PC-3 (cell line): ENCODE results near the gene ZNF281. TPM values are rescaled to one million over a fixed set of nuclear protein-coding genes. Genes with fewer than 3 reads are reported as not detected.

Source experiments
- ATAC-seq: fragments of 200-7000 bp; cut with Tn5 transposase; 2 replicates; pipeline ENCODE4 v1.9.1; 2020; ENCODE audit warnings: mild to moderate bottlenecking, moderate library complexity
- BruUV-seq: library from RNA; stranded (reverse); fragments of 400-500 nt; replicated peaks from 2 replicates; lab custom pipeline; 2021; lab: Mats Ljungman, UMichigan
- CTCF ChIA-PET: fragments of 300-600 bp; sonication (Branson Sonifier 250); formaldehyde crosslinking; loops from one replicate; lab custom pipeline; 2022; ENCODE audit warnings: antibody characterized with exemption; lab: Charles Lee
- POLR2A ChIA-PET: fragments of 300-600 bp; sonication (Branson Sonifier 250); formaldehyde crosslinking; loops from one replicate; lab custom pipeline; 2022; ENCODE audit warnings: antibody characterized with exemption; ENCODE audit not compliant: unreplicated experiment; lab: Charles Lee
- DNase-seq: peaks from one replicate; pipeline ENCODE4 v3.0.0-alpha.2; 2015
- H2AFZ ChIP-seq: fragments of 300-600 bp; sonication (generic); 2 replicates; pipeline ENCODE4 v1.6.0; 2016; ENCODE audit warnings: antibody characterized with exemption, low read length
- H3F3A ChIP-seq: fragments of 300-600 bp; sonication (generic); one replicate; pipeline ENCODE4 v1.6.0; 2017; ENCODE audit warnings: antibody characterized with exemption, low read length, control low read depth, mild to moderate bottlenecking; ENCODE audit not compliant: unreplicated experiment
- H3K27ac ChIP-seq: fragments of 300-600 bp; sonication (generic); 2 replicates; pipeline ENCODE4 v1.5.1; 2016; ENCODE audit warnings: mild to moderate bottlenecking, low read length
- H3K27me3 ChIP-seq: fragments of 300-600 bp; sonication (generic); 2 replicates; pipeline ENCODE4 v1.6.1; 2016; ENCODE audit warnings: low read length, mixed read lengths
- H3K36me3 ChIP-seq: fragments of 300-600 bp; sonication (generic); 2 replicates; pipeline ENCODE4 v1.6.1; 2016; ENCODE audit warnings: low read depth, mixed run types, low read length, mixed read lengths
- H3K4me1 ChIP-seq: fragments of 300-600 bp; sonication (generic); 2 replicates; pipeline ENCODE4 v1.5.1; 2016; ENCODE audit warnings: low read length; ENCODE audit not compliant: insufficient read depth
- H3K4me2 ChIP-seq: fragments of 300-600 bp; sonication (generic); 2 replicates; pipeline ENCODE4 v1.6.0; 2016; ENCODE audit warnings: low read length
- H3K4me3 ChIP-seq: fragments of 300-600 bp; sonication (generic); 2 replicates; pipeline ENCODE4 v1.5.1; 2016; ENCODE audit warnings: mild to moderate bottlenecking, low read length, mixed read lengths
- H3K79me2 ChIP-seq: fragments of 300-600 bp; sonication (generic); 2 replicates; pipeline ENCODE4 v1.6.1; 2017; ENCODE audit warnings: low read length, mixed read lengths
- H3K9ac ChIP-seq: fragments of 300-600 bp; sonication (generic); 2 replicates; pipeline ENCODE4 v1.6.0; 2016; ENCODE audit warnings: mild to moderate bottlenecking, low read length
- H3K9me2 ChIP-seq: fragments of 300-600 bp; sonication (generic); replicated peaks from 2 replicates; pipeline ENCODE4 v1.6.1; 2016; ENCODE audit warnings: mixed run types, low read length, mixed read lengths
- H3K9me3 ChIP-seq: fragments of 300-600 bp; sonication (generic); 2 replicates; pipeline ENCODE4 v1.6.1; 2016; ENCODE audit warnings: low read length, mixed read lengths
- H4K20me1 ChIP-seq: fragments of 300-600 bp; sonication (generic); 2 replicates; pipeline ENCODE4 v1.6.1; 2016; ENCODE audit warnings: low read length, mixed read lengths
- EZH2 ChIP-seq: fragments of 300-600 bp; sonication (generic); IDR thresholded peaks from one replicate; pipeline ENCODE4 v1.6.1; 2017; ENCODE audit warnings: antibody characterized with exemption, mild to moderate bottlenecking, low read length; ENCODE audit not compliant: unreplicated experiment
- EZH2phosphoT487 ChIP-seq: fragments of 300-600 bp; sonication (generic); IDR thresholded peaks from 2 replicates; pipeline ENCODE4 v1.6.1; 2018; ENCODE audit warnings: mild to moderate bottlenecking, antibody characterized with exemption, low read length, borderline replicate concordance
- intact Hi-C: fragments of 100-400 bp; cut with micrococcal nuclease; formaldehyde crosslinking; loops from 2 replicates; pipeline ENCODE4 v1.9.0; 2023
- total RNA-seq: library from RNA; depleted of rRNA; stranded (reverse); fragments of >200 nt; gene quantifications from 2 replicates; pipeline ENCODE4 v1.2.3, GENCODE V29; 2014
- TF ChIP-seq, protein P1 (sequence below): fragments of 300-600 bp; sonication (generic); conservative IDR thresholded peaks from 2 replicates; pipeline ENCODE4 v1.5.1; 2017; ENCODE audit warnings: antibody characterized with exemption, low read depth, mild to moderate bottlenecking, low read length

ZNF281 gene
- total RNA-seq, 1 experiment from 2014 or later, result 26.6 TPM

DNA sequence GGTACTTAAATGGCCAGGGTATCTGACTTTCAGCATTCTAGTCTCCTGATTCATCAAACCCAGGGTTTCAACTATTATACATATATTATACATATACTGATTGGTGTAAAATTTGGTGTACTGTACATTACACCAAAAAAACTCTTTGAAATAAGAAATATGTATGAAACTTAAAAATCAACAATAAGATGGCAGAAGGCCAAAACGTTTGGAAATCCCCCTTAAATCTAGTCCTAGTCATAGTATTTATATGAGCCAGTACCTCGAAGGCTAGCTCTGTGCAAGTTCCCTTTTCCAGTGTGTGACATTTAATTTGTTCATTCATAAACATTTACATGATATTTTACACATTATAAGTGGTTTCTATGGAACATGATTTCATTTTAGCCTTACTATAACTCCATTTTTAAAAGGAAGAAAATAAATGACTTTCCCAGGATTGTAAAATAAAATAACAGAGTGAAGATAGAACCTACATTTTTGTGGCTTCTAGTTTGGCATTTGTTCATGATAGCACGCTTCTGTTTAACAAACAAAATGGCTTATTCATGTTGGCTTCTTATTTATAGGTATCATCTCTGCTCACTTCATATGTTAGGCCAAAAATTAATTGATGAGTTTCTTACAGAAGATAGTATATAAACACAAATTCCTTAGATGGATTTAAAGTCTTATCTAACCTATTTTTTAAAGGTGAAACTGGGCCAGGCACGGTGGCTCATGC is 18.8 kb upstream of the ZNF281 start:
- intact Hi-C loops, result no loop called here
- Histone ChIP-seq H2AFZ (no peak overlapping the region), H3K4me1 (peaks cover 28% of the 10 kb centered on the region), H3K79me2 (no peaks in the 10 kb centered on the region), H3K9me3 (no peaks in the 10 kb centered on the region), H3K9me2 (no peaks in the 10 kb centered on the region), H3K4me3 (no peak overlapping the region), H3K4me2 (no peak overlapping the region), H3K9ac (no peak overlapping the region), H3K36me3 (no peaks in the 10 kb centered on the region), H4K20me1 (no peaks in the 10 kb centered on the region), H3F3A (no peaks in the 10 kb centered on the region), H3K27ac (peak overlapping the region; percentile 1), H3K27me3 (no peaks in the 10 kb centered on the region)
- TF ChIP-seq EZH2 (no peak), EZH2phosphoT487 (no peak)
- TF ChIP-seq, protein P1, sequence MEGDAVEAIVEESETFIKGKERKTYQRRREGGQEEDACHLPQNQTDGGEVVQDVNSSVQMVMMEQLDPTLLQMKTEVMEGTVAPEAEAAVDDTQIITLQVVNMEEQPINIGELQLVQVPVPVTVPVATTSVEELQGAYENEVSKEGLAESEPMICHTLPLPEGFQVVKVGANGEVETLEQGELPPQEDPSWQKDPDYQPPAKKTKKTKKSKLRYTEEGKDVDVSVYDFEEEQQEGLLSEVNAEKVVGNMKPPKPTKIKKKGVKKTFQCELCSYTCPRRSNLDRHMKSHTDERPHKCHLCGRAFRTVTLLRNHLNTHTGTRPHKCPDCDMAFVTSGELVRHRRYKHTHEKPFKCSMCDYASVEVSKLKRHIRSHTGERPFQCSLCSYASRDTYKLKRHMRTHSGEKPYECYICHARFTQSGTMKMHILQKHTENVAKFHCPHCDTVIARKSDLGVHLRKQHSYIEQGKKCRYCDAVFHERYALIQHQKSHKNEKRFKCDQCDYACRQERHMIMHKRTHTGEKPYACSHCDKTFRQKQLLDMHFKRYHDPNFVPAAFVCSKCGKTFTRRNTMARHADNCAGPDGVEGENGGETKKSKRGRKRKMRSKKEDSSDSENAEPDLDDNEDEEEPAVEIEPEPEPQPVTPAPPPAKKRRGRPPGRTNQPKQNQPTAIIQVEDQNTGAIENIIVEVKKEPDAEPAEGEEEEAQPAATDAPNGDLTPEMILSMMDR, result no peak
- DNase-seq, result peak; percentile 62
- POLR2A ChIA-PET, result no interaction called here
- no TSS peak for BruUV-seq
- peak; percentile 53 for ATAC-seq
- CTCF ChIA-PET, result no interaction called here

DNA sequence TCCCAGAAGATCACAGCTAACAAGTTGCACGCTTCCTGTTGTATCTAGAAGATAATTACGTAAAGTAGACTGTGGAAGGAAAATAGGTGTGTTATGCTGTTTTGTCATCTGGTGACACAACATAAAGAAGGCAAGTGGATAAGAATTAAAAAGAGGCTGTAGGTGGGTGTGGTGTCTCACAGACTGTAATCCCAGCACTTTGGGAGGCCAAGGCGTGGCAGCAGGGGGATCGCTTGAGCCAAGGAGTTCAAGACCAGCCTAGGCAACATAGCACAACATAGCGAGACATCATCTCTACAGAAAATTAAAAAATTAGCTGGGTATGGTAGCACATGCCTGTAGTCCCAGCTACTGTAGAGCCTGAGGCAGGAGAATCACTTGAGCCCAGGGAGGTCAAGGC is 17.9 kb upstream of the ZNF281 start:
- Histone ChIP-seq H3K27me3 (no peaks in the 10 kb centered on the region), H3K4me3 (no peak overlapping the region), H3K9ac (no peak overlapping the region), H3K9me3 (no peaks in the 10 kb centered on the region), H3K9me2 (no peaks in the 10 kb centered on the region), H3K4me2 (no peak overlapping the region), H3K36me3 (no peaks in the 10 kb centered on the region), H3K4me1 (peaks cover 24% of the 10 kb centered on the region), H3K27ac (no peak overlapping the region), H4K20me1 (no peaks in the 10 kb centered on the region), H3F3A (no peaks in the 10 kb centered on the region), H3K79me2 (no peaks in the 10 kb centered on the region), H2AFZ (no peak overlapping the region)
- no peak for DNase-seq
- TF ChIP-seq, protein P1, result no peak
- no peak for TF ChIP-seq EZH2
- no peak for TF ChIP-seq EZH2phosphoT487
- ChIA-PET CTCF (no interaction called here), POLR2A (interaction anchor here (0.5 kb wide), 1 partner anchor 647 kb away, joined by 7 read pairs; no protein-coding TSS in a partner anchor)
- ATAC-seq, result no peak
- no TSS peak for BruUV-seq
- intact Hi-C loops, result no loop called here

DNA sequence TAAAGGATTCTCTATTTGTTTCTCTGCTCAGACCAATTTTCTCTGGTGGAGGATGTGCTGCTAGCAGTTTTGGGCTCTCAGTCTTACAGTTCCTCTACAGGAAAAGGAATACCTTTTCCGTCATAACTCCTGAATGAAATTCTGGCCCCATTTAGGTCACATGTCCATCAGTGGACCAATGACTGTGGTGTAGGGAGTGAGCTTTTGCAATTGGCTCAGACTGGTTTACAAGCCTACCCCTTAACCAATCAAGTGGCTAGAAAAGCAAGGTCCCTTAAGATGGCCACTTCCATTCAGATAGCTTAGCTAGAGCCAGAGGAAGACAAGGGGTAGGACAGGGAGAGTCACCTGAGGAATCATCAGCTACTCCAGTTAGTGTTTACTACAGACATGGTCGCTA is 16.4 kb upstream of the ZNF281 start:
- peaks cover 22% of the 10 kb centered on the region for H3K4me1 ChIP-seq
- no peaks in the 10 kb centered on the region for H3K9me3 ChIP-seq
- no peaks in the 10 kb centered on the region for H3K27me3 ChIP-seq
- no peaks in the 10 kb centered on the region for H3K9me2 ChIP-seq
- CTCF ChIA-PET, result no interaction called here
- no peaks in the 10 kb centered on the region for H3K36me3 ChIP-seq
- DNase-seq (no peak), ATAC-seq (no peak)
- TF ChIP-seq, protein P1, result no peak
- TF ChIP-seq EZH2phosphoT487 (no peak), EZH2 (no peak)
- H2AFZ ChIP-seq, result no peak overlapping the region
- no peaks in the 10 kb centered on the region for H3K79me2 ChIP-seq
- intact Hi-C loops, result no loop called here
- H3K4me2 ChIP-seq, result no peak overlapping the region
- no peaks in the 10 kb centered on the region for H3F3A ChIP-seq
- no TSS peak for BruUV-seq
- no peak overlapping the region for H3K27ac ChIP-seq
- H3K4me3 ChIP-seq, result no peak overlapping the region
- POLR2A ChIA-PET, result no interaction called here
- no peaks in the 10 kb centered on the region for H4K20me1 ChIP-seq
- H3K9ac ChIP-seq, result no peak overlapping the region
